ENCODE data around the gene SHB. TPM values are rescaled to one million over a fixed set of nuclear protein-coding genes. Genes with fewer than 3 reads are reported as not detected.

The SHB gene
- total RNA-seq, 1 experiment from 2014 or later: 28.7 TPM

GRCh38 chr9:38017149-38017884 is 51.7 kb downstream of the SHB start:
- H3K9ac ChIP-seq (ENCODE audit: low read length): no peak overlapping the region
- no peaks in the 10 kb centered on the region for H4K20me1 ChIP-seq (ENCODE audit: insufficient read depth)
- H3K27me3 ChIP-seq (ENCODE audit: insufficient read depth, low read length): no peaks in the 10 kb centered on the region
- H3K9me2 ChIP-seq (ENCODE audit: insufficient read depth): no peaks in the 10 kb centered on the region
- H3K27ac ChIP-seq (ENCODE audit: low read depth, low read length): no peak overlapping the region
- H3K4me3 ChIP-seq (replicated peaks in 1 of 2; ENCODE audit: low read depth in 1 of 2, low read length in 2 of 2): no peak overlapping the region
- ATAC-seq (no peak), DNase-seq (ENCODE audit: low read depth, low spot score) (no peak)
- CTCF ChIA-PET: interaction anchor here (1.1 kb wide), 1 partner anchor 71 kb away, joined by 5 read pairs; no protein-coding TSS in a partner anchor
- intact Hi-C loops (cut with micrococcal nuclease): loop anchor here (10.0 kb wide), 1 partner anchor 47 kb away; the partner anchor contains the start of gene SHB
- no peak overlapping the region for H2AFZ ChIP-seq (ENCODE audit: low read depth, low read length, poor library complexity, severe bottlenecking)
- H3K79me2 ChIP-seq (ENCODE audit: insufficient read depth, low read length): peaks cover 55% of the 10 kb centered on the region
- no TSS peak for BruUV-seq (replicated peaks)
- no peak overlapping the region for H3K4me2 ChIP-seq (ENCODE audit: low read length)
- H3K4me1 ChIP-seq (ENCODE audit: control insufficient read depth in 1 of 2, insufficient read depth in 2 of 2, low read length in 2 of 2): peaks cover 16 to 39% of the 10 kb centered on the region in 2 experiments; a peak in 3 of 4 replicates
- RAD21 ChIA-PET (ENCODE audit: low non-redundant PET in 1 of 2, low total read pairs in 2 of 2, uncharacterized antibody in 2 of 2, unreplicated experiment in 2 of 2): no interaction called here
- POLR2A ChIA-PET: interaction anchor here (1.8 kb wide), 1 partner anchor 9 kb away, joined by 4 read pairs; no protein-coding TSS in a partner anchor
- H3K9me3 ChIP-seq (ENCODE audit: control insufficient read depth in 1 of 2, insufficient read depth in 1 of 2, low read depth in 1 of 2, low read length in 2 of 2): no peaks in the 10 kb centered on the region
- TF ChIP-seq JUND (IDR thresholded peaks at IDR 0.05) (no peak), CTCF (IDR thresholded peaks at IDR 0.05 in 2 of 3, conservative IDR thresholded peaks at IDR 0.05 in 1 of 3; ENCODE audit: borderline replicate concordance in 1 of 3, insufficient read depth in 1 of 3, low read depth in 2 of 3, low read length in 2 of 3) (0 out of 6 replicates have a peak, but pooled peaks of 1 of the 3 experiments have one; percentile 8), RAD21 (IDR thresholded peaks at IDR 0.05; ENCODE audit: low read depth) (peak; percentile 40)
- H3K36me3 ChIP-seq (ENCODE audit: control insufficient read depth in 1 of 2, insufficient read depth in 2 of 2, low read length in 2 of 2): 0 out of 4 replicates have a peak, but pooled peaks cover 0 to 3% of the 10 kb centered on the region in 2 experiments
